ENCODE data around the gene CARMIL1.

CARMIL1 gene

GRCh38 chr6:25484900-25485299 lies 205.7 kb downstream of the CARMIL1 start:
- DNase-seq = no peak

DNA sequence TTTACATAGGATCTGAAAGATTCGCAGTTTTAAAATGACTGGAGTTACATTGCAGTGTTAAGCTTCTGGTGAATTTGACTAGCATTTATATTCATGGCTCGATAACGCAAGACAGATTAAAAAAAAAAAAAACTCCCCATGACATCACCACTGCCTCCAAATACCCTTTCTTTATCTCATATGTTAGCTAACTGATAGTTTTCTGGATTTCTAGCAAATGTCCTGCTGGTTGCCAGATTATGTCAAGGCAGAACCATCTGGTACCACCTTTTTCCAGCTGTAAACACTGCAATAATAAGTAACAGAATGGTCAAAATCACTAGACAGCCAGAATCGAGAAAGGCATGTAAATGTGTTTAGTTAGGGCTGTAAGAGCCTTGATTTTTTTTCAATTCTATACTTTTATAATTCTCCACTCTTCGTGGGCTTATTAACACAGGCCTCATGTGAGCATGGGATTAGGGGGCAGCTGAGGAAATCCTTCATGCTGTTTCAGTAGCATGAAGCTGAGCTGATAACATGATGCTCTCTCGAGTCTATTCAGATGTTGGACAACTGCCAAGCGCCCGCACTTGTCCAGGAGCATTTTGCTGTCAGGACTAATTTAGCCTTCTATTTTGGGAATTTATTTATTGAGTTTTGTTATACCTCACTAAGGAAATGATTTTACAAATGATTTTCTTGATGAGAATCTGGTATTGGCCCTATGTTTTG lies 206.8 kb downstream of the CARMIL1 start:
- DNase-seq = no peak

GRCh38 chr6:25486550-25486949 lies 207.4 kb downstream of the CARMIL1 start:
- no peak for DNase-seq

- DNase-seq = no peak
Observed at GRCh38 chr6:25487012-25487411, 207.8 kb downstream of the CARMIL1 start.

- DNase-seq = no peak
Observed at GRCh38 chr6:25488156-25488555, 209.0 kb downstream of the CARMIL1 start.

- no peak for DNase-seq
Observed at GRCh38 chr6:25489399-25489798, 210.2 kb downstream of the CARMIL1 start.

- DNase-seq = peak; percentile 4
Observed at GRCh38 chr6:25490018-25490801, 211.0 kb downstream of the CARMIL1 start.

DNA sequence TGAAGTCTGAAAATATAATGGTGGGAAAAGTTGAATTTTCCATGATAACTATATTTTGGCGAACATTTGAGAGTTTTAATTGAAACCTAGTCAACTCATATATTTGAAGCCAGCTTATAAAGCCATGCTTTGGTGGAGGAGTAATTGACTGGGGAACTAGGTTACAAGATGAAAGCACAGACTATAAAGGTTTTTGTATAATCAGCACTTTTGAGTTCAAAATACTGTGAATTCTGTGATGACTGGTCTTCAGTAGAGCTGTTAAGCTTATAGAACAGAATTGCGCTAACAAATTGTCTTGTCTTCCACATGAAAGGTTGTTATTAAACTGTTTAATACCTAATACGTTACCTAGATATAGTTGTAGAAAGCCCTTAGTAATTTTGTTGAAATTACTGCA lies 213.8 kb downstream of the CARMIL1 start:
- DNase-seq = no peak

DNA sequence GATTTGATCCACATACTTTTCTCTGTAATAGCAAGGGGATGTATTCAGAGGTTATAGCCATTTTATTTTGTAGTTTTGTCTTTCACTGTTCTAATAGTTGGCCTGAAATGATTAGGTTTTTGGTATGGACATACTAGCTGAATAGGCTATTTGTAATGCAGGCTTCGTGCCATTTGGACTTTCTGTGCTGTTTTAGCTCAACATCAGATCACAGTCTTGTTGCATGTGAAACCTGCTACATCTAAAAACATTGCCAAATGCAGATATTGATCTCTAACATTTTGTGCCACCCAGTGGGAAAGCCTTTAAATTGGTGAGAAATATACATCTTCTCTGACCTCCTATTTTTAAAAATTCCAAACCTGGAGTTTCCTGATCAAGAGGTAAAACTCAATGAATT lies 215.3 kb downstream of the CARMIL1 start:
- no peak for DNase-seq

DNA sequence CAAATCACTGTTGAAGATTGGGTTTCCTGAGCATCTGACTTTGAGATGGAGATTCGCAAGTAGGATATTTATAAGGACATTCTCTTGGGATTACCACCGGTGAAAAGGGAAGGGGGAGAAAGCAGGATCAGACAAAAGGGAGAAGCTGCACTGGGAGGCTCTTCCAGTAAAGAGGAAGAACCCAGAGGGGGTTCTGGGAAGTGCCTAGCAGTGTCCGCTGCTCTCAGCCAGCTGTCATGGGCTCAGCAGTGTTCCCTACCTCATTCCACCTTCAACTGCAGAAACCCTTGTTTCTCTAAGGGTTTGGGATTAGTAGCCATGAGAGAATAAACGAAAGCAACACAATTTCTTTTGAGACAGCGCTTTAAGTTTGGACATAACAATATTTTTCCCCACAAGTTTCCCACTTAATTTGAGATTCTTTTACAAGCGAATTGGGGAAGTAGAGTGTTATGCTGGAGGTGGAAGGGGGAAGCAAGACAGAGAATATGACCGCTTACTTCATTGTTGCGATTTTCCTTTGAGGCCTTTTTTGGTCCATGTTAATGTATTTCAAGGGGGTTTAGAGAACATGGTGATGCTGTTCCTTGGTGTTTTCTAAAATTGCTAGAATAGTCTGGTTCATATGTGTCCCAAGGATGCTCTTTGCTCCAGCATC lies 218.3 kb downstream of the CARMIL1 start:
- DNase-seq = no peak

DNA sequence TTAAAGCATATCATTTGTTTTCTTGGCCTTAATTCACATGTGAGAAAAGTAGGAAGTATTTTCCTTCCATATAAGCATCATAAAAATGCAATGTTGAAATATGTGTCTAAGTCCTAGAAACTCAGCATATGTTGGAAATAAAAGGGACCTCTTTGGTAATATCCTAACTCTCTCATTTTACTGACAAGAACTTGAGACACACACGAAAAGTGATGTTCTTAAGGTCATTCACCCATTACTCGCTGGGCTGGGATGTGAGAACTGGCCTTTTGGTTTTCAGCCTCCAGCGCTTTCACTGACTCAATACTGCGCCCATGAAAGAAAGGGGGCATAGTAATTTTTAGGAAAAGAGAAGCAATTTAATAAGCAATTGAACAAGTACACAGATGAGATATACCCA lies 219.3 kb downstream of the CARMIL1 start:
- DNase-seq = no peak

DNA sequence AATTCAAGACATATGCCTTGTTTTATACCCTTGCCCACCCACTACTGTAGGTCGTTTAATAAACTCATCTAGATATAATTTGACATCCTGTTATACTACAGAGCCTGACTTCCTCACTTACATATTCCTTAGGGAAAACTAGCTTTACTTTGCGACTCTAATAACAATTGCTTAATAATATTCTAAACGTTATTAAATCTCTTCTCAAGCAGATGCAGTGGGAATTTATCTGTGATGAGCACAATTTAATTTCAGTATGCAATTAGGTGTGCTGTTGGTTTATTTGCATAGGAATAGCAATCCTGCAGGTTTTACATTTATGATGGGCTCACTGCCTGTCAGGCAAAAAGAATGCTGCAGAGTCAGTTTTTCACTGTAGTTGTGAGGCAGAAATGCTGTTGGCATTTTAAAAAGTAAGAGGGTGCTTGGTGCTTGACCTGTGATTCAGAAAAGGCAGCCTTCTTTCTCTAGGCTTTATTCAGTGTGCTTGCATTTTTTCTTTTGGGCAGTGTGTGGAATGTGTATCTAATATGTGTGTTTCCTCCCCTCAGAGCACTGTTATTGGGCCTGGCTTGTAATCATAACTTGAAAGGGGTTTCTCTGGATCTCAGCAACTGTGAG lies 220.6 kb downstream of the CARMIL1 start:
- DNase-seq = no peak

GRCh38 chr6:25503686-25504085 lies 224.5 kb downstream of the CARMIL1 start:
- DNase-seq = no peak

DNA sequence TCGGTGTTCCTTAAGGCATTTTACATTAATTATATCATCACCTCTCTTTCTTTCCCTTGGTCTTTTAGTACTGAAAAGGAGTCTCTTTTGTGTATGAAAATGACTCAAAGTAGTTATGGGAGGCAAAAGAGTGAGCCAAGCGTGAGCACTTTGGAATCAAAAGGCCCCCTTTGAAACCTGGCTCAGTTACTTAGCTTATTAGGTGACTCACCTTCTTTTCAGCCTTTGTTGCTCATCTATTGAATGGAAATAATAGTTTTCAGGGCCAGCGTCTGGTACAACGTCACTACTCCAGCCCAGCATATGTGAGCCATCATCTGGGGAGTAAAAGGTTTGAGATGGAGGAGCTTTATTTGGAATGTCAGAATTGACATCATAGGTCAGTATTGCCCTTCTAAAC lies 225.5 kb downstream of the CARMIL1 start:
- DNase-seq = no peak

DNA sequence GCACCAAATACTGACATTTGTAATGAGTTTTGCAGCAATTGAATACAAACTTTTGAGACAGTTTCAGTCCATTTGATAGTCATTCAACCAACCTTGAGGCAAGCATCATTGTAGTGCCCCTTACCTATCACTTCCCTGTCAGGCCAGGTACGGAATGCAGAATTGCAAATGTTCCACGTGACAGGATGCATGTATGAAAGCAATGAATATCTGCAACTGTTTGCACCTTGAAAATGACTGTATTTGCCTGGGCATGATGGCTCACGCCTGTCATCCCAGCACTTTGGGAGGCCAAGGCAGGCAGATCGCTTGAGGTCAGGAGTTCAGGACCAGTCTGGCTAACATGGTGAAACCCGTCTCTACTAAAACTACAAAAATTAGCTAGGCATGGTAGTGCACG lies 226.8 kb downstream of the CARMIL1 start:
- no peak for DNase-seq

GRCh38 chr6:25508051-25508450 lies 228.9 kb downstream of the CARMIL1 start:
- DNase-seq = no peak

GRCh38 chr6:25511376-25511775 lies 232.2 kb downstream of the CARMIL1 start:
- DNase-seq = no peak

- no peak for DNase-seq
Observed at GRCh38 chr6:25512560-25512959, 233.4 kb downstream of the CARMIL1 start.

DNA sequence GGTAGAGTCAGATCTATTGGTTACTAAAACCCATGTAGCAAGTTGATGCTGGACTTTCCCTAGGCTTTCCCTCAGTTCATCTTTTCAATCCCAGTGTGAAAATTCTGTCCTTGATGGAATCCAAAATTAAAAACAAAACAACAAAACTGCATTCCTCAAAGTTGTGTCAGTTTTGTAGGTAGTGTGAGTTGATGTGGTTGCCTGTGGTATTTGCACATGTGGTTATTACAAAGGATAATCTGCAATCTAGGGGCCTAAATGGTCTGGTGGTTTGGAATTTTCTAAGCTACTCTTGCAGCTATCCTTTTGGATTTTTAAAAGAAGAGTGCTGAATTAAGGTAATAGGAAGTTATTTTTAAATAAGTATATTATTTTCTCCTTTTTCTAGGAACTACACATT lies 240.7 kb downstream of the CARMIL1 start:
- no peak for DNase-seq

GRCh38 chr6:25524542-25524941 lies 245.4 kb downstream of the CARMIL1 start:
- DNase-seq = no peak

DNA sequence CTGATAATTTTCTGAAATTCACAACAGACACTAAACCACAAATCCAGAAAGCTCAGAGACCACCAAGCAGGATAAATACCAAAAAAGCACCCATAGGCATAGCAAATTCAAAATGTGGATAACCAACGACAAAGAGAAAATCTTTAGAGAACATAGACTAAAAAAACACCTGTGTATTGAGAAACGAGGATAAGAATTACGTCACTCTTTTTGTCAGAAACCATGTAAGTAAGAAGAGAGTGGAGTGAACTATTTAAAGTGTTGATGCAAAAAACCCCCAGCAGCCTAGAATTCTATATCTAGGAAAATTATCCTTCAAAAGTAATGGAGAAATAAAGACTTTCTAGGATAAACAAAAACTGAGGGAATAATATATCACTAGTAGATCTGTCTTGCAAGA lies 245.9 kb downstream of the CARMIL1 start:
- no peak for DNase-seq

GRCh38 chr6:25534942-25535631 lies 255.9 kb downstream of the CARMIL1 start:
- DNase-seq = no peak

GRCh38 chr6:25535632-25536225 lies 256.6 kb downstream of the CARMIL1 start:
- DNase-seq = no peak

All from NK-92 treated with Interleukin-12 subunit alpha and Interleukin-12 subunit beta, amount 100 ng/mL, for 24 hours (cell line).